HG02571 (cell line): ENCODE measurements around the gene ABHD17B.

Experiments used
- ATAC-seq: cut with Tn5 transposase; IDR thresholded peaks from one replicate; pipeline ENCODE4 v1.9.1; 2021; ENCODE audit warnings: mild to moderate bottlenecking, moderate library complexity; ENCODE audit not compliant: unreplicated experiment

Gene ABHD17B

DNA sequence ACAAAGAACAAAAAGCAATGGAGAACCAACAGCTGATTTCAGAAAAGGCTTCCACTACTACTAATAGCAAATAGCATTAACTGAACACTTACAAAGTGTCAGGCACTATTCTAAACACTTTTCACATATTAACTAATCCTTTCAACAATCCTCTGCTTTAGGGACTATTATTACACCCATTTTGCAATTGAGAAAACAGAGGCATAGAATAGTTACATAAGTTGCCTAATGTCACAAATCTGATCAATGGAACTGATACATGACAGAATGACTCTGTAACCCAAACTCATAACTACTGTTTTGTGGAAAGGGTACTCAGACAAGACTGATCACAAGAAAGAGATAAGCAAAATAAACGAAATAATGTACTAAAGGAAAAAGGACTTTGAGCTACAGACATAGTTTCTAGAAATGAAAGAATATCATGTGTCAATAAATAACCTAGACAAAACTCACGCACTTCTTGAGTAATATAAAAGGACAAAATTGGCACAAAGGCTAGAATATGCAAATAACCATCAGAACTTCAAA, 31.3 kb downstream of the ABHD17B start:
- ATAC-seq: no peak

DNA sequence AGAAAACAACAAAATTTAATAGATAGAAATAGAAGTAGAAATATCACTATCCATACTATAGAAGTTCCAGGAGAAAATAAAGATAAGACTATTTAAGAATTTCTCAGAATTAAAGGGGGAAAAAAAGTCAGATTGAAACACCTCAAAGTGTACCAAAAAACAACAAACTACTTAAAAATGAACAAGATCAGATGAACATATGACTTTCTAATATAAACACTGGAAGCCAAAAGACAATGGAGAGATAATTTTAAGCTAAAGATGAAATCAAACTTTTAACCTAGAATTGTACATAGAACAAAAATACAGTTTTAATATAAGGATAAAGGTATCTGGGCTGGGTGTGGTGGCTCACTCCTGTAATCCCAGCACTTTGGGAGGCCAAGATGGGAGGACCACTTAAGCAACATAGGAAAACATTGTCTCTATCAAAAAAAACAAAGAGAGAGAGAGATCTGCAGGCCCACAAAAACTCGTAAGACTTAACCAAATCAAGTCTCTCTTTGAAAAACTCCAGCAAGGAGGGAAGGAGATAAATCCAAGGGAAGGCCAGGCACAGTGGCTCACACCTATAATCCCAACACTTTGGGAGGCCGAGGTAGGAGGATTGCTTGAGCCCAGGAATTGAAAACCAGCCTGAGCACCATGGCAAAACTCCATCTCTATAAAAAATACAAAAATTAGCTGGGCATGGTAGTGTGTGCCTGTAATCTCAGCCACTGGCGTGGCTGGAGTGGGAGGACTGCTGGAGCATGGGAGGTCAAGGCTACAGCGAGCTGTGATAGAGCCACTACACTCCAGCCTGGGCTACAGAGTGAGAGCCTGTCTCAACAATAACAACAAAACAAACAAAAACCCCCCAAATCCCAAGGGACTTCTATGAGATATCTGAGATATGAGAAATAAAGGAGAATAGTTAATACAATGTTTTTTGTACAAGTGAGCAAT, 32.4 kb downstream of the ABHD17B start:
- no peak for ATAC-seq

DNA sequence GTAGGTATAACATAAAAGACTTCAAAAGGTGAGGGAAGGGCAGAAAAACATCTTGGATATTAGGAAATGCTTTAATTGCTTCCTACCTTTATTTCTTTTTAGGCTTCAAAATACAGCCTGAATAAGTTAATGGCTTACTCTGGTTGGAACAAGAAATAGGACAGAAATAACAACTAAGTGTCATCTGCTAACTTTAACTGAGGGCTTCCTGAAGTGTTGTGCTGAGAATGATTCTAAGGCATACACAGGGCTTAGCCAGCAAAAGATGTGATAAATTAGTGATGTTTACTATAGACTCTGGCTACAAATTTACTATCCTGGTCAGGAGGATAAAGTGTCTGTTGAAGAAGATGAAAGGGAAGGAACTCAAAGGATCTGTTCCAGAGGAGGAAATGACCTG, 34.2 kb downstream of the ABHD17B start:
- ATAC-seq: no peak

DNA sequence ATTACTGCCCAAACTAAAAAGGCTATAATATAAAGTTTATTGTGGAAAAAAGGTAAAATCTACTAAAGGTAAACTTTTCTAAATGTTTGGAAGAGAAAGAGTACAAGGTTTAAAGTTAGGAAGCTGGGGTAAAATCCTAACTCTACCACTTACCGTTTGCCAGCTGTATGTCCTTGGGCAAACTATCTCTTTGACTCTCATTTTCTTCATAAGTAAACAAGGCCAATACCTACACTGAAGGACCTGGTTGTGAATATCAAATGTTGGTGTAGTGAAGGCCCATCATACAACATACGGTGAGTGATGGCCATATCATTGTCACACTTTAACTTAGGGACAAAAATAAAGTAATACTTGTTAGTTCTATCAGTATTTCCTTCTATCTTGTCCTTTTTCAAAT, 34.9 kb downstream of the ABHD17B start:
- no peak for ATAC-seq

DNA sequence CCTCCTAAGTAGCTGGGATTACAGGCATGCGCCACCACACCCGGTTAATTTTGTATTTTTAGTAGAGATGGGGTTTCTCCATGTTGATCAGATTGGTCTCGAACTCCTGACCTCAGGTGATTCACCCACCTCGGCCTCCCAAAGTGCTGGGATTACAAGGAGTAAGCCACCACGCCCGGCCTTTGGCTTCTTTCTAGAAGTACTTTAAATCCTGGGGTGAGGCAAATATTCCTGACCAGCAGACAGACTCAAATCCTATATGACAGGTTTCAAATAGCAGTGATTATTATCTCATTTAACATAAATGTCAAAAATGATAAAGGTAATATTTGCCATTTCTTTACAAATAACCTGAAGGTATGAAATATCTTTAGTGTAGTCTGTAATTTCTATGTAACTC, 35.6 kb downstream of the ABHD17B start:
- ATAC-seq: no peak

DNA sequence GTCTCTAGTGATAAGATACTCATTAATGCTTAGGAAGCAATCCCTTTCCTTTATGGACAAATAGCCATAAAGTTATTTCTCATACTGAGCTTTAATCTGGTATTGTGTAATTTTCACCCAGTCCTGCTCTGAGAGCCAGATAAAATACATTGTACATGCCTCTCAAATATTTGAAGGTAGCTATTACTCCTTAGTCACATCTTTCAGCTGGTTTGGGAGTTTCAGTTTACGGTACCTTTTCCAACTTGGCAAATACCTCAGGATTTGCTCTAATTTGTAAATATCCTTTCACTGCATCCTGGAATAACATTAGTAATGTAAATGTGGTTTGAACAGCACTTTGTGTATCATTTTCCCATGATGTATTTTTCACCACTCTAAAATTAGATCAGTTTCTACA, 47.4 kb downstream of the ABHD17B start:
- no peak for ATAC-seq

DNA sequence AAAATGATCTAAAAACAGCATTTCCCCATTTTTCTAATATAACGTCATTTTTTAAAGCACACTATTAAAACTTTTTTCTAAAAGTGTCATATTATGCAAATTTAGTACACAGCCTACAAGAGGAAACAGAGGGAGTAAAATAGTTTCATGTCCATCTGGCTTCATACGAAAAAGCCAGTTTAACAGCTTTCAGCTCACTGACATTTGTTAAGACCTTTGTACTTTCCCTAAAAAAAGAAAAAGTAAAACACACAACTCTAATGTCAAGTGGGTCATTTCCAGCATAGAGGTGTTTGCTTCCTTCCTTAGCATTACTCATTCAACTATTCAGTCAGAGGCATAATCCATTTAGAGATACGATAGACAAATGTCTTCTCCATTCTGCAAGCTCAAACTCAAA, 49.4 kb downstream of the ABHD17B start:
- ATAC-seq: no peak

DNA sequence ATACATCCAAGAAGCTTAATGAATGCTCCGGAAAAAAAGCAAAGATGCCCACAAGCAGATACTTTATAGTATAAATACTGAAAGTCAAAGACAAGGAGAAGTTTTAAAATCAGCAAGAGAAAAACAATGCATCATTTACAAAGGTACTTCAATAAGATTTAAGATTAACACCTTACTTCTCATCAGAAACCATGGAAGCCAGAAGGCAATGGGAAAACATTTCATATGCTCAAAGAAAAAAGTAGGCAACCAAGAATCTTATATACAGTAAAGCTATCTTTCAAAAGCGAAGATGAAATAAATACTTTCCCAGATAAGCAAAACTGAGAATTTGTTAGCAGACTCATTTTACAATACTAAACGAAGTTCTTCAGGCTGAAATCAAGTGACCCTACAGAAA, 51.1 kb downstream of the ABHD17B start:
- ATAC-seq: no peak

DNA sequence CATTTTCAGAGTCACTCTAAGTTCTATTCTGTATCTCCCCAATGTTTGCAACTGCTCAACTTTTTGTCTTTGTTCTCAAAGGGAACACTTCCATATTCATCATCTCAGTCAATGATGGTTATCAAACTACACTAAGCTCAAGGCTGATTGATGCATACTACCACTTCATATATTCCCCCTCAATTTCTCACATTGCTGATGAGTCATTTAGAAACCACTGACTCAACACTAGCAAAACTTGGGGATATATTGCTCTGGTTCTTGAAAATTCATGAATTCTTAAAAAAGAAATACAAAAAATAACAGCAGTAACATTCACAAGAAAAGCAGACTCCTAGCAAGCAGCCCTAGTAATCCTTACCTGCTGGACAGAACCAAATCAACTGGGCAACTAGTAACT, 52.2 kb downstream of the ABHD17B start:
- ATAC-seq: no peak

DNA sequence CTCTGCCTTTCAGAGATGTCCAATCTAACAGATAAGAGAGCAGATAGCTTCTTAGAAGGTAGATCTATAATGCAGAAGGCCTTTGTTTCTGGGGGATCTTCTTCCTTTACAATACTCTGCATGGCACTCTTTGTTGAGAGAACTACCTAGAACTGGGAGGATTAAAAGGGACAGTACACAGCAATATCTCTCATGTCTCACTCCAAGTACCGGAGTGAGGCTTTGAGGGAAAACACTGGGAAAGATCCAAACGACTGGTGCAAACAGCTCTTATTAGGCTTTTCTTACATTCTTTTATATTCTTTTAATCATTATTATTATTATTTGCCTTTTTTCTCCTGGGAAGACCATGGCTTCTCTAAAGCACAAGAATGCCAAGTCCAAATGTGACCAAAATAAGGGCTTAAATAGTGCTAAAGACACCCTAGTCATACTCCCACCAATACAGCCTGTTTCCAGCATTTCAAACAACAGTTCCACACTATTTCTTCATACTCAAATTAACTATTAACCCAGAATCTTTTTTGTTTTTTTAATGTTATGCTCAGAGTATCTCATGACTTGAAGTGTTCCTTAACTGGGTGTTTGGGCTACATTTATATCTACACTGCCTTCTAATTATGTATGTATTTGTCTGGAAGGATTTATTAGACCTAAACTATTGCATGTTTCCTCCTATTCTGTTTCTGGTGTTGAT, 52.7 kb downstream of the ABHD17B start:
- no peak for ATAC-seq

DNA sequence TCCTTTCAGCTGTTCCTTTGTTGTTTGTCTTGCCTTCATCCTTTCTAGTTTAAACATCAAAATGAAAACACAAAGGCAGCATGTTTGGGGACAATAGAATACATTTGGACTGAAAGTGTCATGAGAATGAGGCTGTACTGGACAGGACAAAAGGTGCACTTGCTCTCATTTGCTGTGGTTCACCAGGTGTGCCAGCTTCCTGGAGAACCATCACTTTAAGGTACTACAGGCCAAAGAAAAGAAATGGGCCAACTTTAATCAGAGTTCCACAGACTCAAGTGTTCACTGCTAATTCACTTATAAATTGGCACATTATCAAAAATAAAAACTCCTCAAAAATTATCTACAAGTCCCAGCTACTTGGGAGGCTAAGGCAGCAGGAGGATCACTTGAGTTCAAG, 53.8 kb downstream of the ABHD17B start:
- no peak for ATAC-seq

DNA sequence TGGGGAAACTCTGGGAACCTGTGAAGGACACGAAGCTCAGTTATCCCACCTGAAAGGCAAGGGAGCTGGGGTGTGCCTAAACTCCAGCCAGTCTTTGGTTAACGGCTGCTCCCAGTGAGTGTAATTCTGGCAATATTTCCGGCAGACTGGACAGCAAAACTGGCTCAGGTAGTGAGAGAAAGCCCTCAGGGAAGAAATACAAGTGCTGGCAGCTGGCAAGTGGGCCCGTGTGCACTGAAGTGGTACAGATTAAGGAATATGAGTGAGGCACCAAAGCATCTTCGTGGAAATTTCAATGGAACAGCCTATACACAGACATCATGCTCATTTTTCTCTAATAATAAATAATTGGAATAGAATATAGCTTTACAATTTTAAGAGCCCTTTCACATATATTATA, 56.2 kb downstream of the ABHD17B start:
- no peak for ATAC-seq

DNA sequence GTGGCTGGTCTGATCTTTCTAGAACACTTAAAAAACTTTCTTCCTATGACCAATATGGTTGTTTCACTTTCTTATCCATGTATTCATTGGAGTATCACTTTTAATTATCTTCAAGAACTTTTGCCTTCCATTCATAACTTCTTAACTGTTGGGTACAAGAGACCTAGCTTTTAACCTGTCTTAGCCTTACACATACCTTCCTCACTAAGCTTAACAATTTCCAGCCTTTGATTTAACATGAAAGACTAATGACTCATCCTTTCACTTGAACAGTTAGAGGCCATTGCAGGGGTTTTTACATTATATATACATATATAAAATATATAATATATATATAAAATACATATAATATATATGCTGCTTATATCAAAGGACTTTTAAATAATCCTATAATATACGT, 57.9 kb downstream of the ABHD17B start:
- ATAC-seq: no peak

DNA sequence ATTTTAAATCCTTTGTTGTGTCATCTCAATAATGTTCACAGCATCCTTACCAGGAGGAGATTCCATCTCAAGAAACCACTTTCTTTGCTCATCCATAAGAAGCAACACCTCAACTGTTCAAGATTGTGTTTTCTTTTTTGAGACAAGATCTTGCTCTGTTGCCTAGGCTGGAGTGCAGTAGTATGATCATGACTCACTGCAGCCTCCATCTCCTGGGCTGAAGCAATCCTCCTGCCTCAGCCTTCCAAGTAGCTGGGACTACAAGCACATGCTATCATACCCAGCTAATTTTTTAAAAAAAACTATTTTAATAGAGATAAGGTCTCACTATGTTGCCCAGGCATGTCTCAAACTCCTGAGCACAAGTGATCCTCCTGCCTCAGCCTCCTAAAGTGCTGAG, 60.0 kb downstream of the ABHD17B start:
- no peak for ATAC-seq

DNA sequence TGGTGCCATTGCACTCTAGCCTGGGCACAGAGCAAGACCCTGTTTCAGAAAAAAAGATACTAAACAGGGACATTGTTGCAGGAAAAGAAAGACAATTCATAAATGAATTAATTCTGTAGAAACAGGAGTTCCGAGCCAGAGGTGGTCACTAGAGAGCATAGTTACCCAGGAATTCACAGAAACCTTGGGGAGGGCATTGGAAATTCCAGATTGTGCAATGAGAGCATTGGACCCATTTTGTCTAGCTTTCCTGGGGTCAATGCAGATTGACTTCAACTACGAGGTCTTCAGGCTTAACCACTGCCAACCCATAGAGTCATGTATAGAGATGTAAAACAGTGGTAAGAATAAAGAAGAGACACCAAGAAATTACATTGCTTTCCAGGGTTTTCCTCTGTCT, 63.1 kb downstream of the ABHD17B start:
- ATAC-seq: no peak

DNA sequence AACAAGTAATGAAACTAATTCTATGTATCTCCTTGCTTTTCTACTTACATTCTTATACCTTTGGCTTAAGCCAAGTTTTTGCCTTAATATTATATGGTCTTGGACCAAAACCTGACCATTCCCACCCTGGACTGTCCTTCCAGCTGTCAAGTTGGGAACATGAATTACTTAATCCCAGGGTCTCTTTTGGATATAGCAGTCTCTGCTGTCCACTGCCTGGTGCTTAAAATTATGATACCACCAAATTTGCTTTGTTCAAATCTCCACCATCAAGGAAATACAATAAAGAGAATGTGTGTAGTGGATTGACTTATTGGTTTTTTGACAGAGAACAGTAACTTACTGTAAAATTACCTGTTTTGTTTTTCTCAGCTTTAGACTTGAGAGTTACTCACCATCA, 66.2 kb downstream of the ABHD17B start:
- ATAC-seq: no peak

DNA sequence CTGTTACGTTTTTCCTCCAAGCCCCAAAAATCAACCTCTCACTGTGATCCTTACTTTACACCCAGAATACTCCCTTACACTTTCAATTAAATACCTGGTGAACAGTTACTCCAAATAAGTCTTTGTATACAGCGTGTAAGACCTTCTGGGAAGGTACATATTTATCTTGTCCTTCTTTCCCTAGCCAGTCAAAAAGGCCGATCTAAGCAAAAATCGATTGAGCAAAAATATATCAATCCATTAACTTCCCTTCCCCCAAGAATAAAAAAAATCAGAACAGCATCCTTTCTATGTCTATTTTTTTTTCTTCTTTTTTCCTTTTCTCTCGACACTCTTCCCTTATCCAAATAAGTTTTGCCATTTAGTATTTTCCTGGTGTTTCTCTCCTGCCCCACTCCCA, 71.3 kb downstream of the ABHD17B start:
- ATAC-seq: no peak

DNA sequence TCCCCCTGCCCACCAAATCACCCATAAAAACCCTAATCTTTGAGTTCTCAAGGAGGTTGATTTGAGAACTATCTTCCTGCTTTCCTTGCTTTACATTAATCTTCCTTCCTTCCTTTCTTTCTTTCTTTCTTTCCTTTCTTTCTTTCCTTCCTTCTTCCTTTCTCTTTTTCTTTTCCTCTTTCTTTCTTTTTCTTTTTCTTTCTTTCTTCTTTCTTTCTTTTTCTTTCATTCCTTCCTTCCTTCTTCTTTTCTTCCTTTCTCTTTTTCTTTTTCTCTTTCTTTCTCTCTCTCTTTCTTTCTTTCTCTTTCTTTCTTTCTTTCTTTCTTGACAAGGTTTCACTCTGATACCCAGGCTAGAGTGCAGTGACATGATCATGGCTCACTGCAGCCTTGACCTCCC, 75.4 kb downstream of the ABHD17B start:
- ATAC-seq: no peak

DNA sequence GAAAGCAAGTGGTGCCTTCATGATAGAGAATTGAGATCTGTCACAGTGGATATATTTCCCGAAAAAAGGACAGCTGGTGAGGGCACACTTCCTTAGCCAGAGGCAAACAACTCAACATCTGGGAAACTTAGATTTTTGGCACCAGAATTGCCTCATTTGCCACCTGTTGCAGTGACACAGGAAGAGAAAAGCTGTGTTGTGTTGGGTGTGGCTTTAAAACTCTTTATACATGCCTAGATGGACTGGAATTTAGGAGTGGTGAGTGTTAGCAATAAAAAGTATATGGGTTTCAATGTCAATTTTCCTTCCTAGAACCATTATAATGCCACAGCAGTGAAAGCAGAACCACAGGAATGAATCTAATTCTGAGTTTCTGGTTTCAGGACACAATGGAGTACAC, 80.1 kb downstream of the ABHD17B start:
- ATAC-seq: no peak

DNA sequence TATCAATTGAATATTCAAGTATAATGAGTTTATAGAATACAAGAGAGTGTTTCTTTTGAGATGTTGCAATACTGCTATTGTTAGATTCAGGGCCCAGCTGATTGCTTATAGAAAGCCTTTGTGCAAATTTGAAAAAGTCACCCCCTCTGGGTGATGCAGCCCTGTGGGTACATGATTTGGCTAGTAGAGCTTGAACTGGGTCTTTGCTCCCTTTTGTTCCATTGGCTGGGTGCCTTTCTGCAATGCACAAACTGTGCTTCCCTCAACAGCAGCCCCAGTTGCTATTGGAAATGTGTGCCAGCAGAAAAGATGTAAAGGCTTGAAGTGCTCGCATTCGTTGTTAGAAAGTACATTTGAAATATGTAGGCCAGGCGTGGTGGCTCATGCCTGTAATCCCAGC, 80.8 kb downstream of the ABHD17B start:
- ATAC-seq: no peak

DNA sequence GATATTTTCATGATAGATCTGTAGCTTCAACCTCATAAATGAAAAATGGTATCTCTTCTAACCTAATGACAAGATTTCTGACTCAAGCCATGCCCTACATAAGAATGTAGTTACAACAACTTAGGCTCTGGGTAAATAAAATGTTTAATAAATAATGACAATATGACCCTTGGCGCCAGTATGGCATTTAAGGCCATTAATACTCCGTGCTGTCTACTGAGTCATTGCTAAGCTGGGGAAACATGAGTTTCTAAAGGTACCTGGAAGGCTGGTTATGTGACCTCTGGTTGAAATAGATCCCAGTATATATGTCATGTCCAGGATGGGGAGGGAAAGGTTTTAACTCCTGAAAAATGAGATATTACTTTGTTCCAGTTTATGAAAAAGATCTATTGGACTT, 84.7 kb downstream of the ABHD17B start:
- ATAC-seq: no peak

DNA sequence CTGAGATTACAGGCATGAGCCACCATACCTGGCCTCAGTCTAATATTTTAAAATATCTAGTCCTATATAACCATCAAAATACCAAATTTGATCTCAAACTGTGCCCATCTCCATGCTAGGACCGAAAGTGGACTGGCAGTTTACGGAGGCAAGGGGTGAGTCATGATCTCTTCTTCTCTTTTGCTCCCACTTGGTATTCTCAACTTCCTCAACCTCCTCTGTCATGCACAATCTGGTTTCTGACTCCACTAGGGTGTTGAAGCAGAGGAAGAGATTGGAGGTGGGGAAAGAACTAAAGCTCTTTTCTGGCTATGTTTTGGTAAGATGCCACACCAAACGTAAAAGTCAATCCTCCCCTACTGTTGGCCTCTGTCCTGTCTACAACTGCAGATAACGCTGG, 86.7 kb downstream of the ABHD17B start:
- no peak for ATAC-seq
